Measurements from ENCODE around the gene GRIK5. TPM values are rescaled to one million over a fixed set of nuclear protein-coding genes. Genes with fewer than 3 reads are reported as not detected.

GRIK5 gene
- total and polyA plus RNA-seq, 2 experiments from 2014 or later, result 0.50 to 0.60 TPM

- Histone ChIP-seq H3K4me2 (no peak overlapping the region), H3K9me3 (ENCODE audit: low read depth) (no peaks in the 10 kb centered on the region), H3K9me2 (replicated peaks; ENCODE audit: insufficient read depth) (no peaks in the 10 kb centered on the region), H3K4me3 (no peak overlapping the region), H3K27ac (no peak overlapping the region), H2AFZ (no peak overlapping the region), H3K4me1 (ENCODE audit: insufficient read depth) (peaks cover 3% of the 10 kb centered on the region), H3K27me3 (no peaks in the 10 kb centered on the region), H4K20me1 (ENCODE audit: insufficient read depth, poor library complexity, severe bottlenecking) (no peaks in the 10 kb centered on the region), H3K36me3 (replicated peaks; ENCODE audit: insufficient read depth, low read depth) (no peaks in the 10 kb centered on the region), H3K79me2 (no peaks in the 10 kb centered on the region)
- DNase-seq (ENCODE audit: low spot score), result no peak
- WGBS (ENCODE audit: low lambda C conversion rate, missing lambda C conversion rate), result 83% methylated on average over 7 of the region's 7 CpGs
- TF ChIP-seq EZH2 (IDR thresholded peaks at IDR 0.05; ENCODE audit: borderline replicate concordance) (no peak), CTCF (IDR thresholded peaks at IDR 0.05; ENCODE audit: poor library complexity) (no peak), EZH2phosphoT487 (IDR thresholded peaks at IDR 0.05; ENCODE audit: low read depth, severe bottlenecking, unreplicated experiment) (no peak)
These were observed 114.5 kb downstream of the GRIK5 start for GRCh38 chr19:41955521-41955920.

- Histone ChIP-seq H3K27me3 (no peaks in the 10 kb centered on the region), H3K4me3 (no peak overlapping the region), H3K36me3 (replicated peaks; ENCODE audit: insufficient read depth, low read depth) (no peaks in the 10 kb centered on the region), H2AFZ (no peak overlapping the region), H3K4me2 (no peak overlapping the region), H3K9me2 (replicated peaks; ENCODE audit: insufficient read depth) (no peaks in the 10 kb centered on the region), H3K9me3 (ENCODE audit: low read depth) (no peaks in the 10 kb centered on the region), H3K4me1 (ENCODE audit: insufficient read depth) (no peaks in the 10 kb centered on the region), H3K79me2 (no peaks in the 10 kb centered on the region), H3K27ac (no peak overlapping the region), H4K20me1 (ENCODE audit: insufficient read depth, poor library complexity, severe bottlenecking) (no peaks in the 10 kb centered on the region)
- peak; percentile 91 for TF ChIP-seq CTCF (IDR thresholded peaks at IDR 0.05; ENCODE audit: poor library complexity)
- TF ChIP-seq EZH2phosphoT487 (IDR thresholded peaks at IDR 0.05; ENCODE audit: low read depth, severe bottlenecking, unreplicated experiment), result no peak
- TF ChIP-seq EZH2 (IDR thresholded peaks at IDR 0.05; ENCODE audit: borderline replicate concordance), result no peak
- peak; percentile 87 for DNase-seq (ENCODE audit: low spot score)
- 12% methylated on average over 4 of the region's 12 CpGs for WGBS (ENCODE audit: low lambda C conversion rate, missing lambda C conversion rate)
These were observed 118.3 kb downstream of the GRIK5 start for GRCh38 chr19:41951686-41952172.

Other genes with a start within 250 kb of the GRIK5 start
- gene LYPD4, start 225.5 kb downstream of the GRIK5 start, total RNA-seq, result not detected in 2 replicates
- not detected in 2 replicates for gene LYPD4, start 225.5 kb downstream of the GRIK5 start, polyA plus RNA-seq
- not detected in 2 replicates for gene DMRTC2, start 225.2 kb downstream of the GRIK5 start, total RNA-seq
- gene DMRTC2, start 225.2 kb downstream of the GRIK5 start, polyA plus RNA-seq, result not detected in 2 replicates
- gene RPS19, start 210.0 kb downstream of the GRIK5 start, total RNA-seq, result 740 and 840 TPM in 2 replicates
- 1,425 and 1,529 TPM in 2 replicates for gene RPS19, start 210.0 kb downstream of the GRIK5 start, polyA plus RNA-seq
- 0.37 TPM in 1 of 2 replicates, not detected in the other for gene CD79A, start 192.9 kb downstream of the GRIK5 start, total RNA-seq
- 0.27 TPM in 1 of 2 replicates, not detected in the other for gene CD79A, start 192.9 kb downstream of the GRIK5 start, polyA plus RNA-seq
- 22.1 and 29.7 TPM in 2 replicates for gene ARHGEF1, start 187.0 kb downstream of the GRIK5 start, total RNA-seq
- 67.8 and 71.7 TPM in 2 replicates for gene ARHGEF1, start 187.0 kb downstream of the GRIK5 start, polyA plus RNA-seq
- 0.53 TPM in 1 of 2 replicates, not detected in the other for gene ERFL, start 141.8 kb downstream of the GRIK5 start, total RNA-seq
- not detected in 2 replicates for gene ERFL, start 141.8 kb downstream of the GRIK5 start, polyA plus RNA-seq
- 203 and 214 TPM in 2 replicates for gene RABAC1, start 110.9 kb downstream of the GRIK5 start, total RNA-seq
- 395 and 469 TPM in 2 replicates for gene RABAC1, start 110.9 kb downstream of the GRIK5 start, polyA plus RNA-seq
- gene ATP1A3, start 76.0 kb downstream of the GRIK5 start, total RNA-seq, result 0.03 TPM in 1 of 2 replicates, not detected in the other
- 0.82 TPM in 1 of 2 replicates, not detected in the other for gene ATP1A3, start 76.0 kb downstream of the GRIK5 start, polyA plus RNA-seq
- 10.7 and 11.8 TPM in 2 replicates for gene ZNF574, start 6.0 kb upstream of the GRIK5 start, total RNA-seq
- 13.3 and 13.6 TPM in 2 replicates for gene ZNF574, start 6.0 kb upstream of the GRIK5 start, polyA plus RNA-seq
- gene POU2F2, start 62.2 kb upstream of the GRIK5 start, total RNA-seq, result 0.16 TPM in 1 of 2 replicates, not detected in the other
- gene POU2F2, start 62.2 kb upstream of the GRIK5 start, polyA plus RNA-seq, result 0.15 and 0.52 TPM in 2 replicates
- 34.2 and 38.6 TPM in 2 replicates for gene DEDD2, start 147.5 kb upstream of the GRIK5 start, total RNA-seq
- gene DEDD2, start 147.5 kb upstream of the GRIK5 start, polyA plus RNA-seq, result 37.8 and 38.6 TPM in 2 replicates
- 4.9 and 5.1 TPM in 2 replicates for gene ZNF526, start 150.1 kb upstream of the GRIK5 start, total RNA-seq
- gene ZNF526, start 150.1 kb upstream of the GRIK5 start, polyA plus RNA-seq, result 8.6 and 9.7 TPM in 2 replicates
- 31.2 and 32.2 TPM in 2 replicates for gene GSK3A, start 172.4 kb upstream of the GRIK5 start, total RNA-seq
- gene GSK3A, start 172.4 kb upstream of the GRIK5 start, polyA plus RNA-seq, result 36.6 and 38.8 TPM in 2 replicates
- 32.6 and 47.1 TPM in 2 replicates for gene ERF, start 184.9 kb upstream of the GRIK5 start, total RNA-seq
- 20.4 and 24.4 TPM in 2 replicates for gene ERF, start 184.9 kb upstream of the GRIK5 start, polyA plus RNA-seq
- 14.3 and 17.4 TPM in 2 replicates for gene CIC, start 199.0 kb upstream of the GRIK5 start, total RNA-seq
- gene CIC, start 199.0 kb upstream of the GRIK5 start, polyA plus RNA-seq, result 19.3 and 23.2 TPM in 2 replicates
- 0.24 and 2.2 TPM in 2 replicates for gene PRR19, start 231.9 kb upstream of the GRIK5 start, total RNA-seq
- gene PRR19, start 231.9 kb upstream of the GRIK5 start, polyA plus RNA-seq, result 1.9 and 3.0 TPM in 2 replicates
- gene PAFAH1B3, start 232.4 kb upstream of the GRIK5 start, total RNA-seq, result 46.1 and 70.6 TPM in 2 replicates
- 98.6 and 116 TPM in 2 replicates for gene PAFAH1B3, start 232.4 kb upstream of the GRIK5 start, polyA plus RNA-seq
- gene TMEM145, start 243.1 kb upstream of the GRIK5 start, total RNA-seq, result 0.40 TPM in 1 of 2 replicates, not detected in the other
- gene TMEM145, start 243.1 kb upstream of the GRIK5 start, polyA plus RNA-seq, result 0.58 TPM in 1 of 2 replicates, not detected in the other